H9 (cell line): Measurements from ENCODE around the gene ITSN1. TPM values are rescaled to one million over a fixed set of nuclear protein-coding genes. Genes with fewer than 3 reads are reported as not detected.

Experiments used
- DNase-seq: peaks from one replicate; pipeline ENCODE4 v3.0.0-alpha.2; 2017
- H2AFZ ChIP-seq: one replicate; pipeline ENCODE4 v1.6.1; 2013; ENCODE audit warnings: mild to moderate bottlenecking, low read length, control low read depth, moderate library complexity
- H2AK5ac ChIP-seq: 2 replicates; pipeline ENCODE4 v1.6.1; 2013; ENCODE audit warnings: low read length, control low read depth, mixed read lengths; ENCODE audit not compliant: insufficient read length
- H2BK120ac ChIP-seq: one replicate; pipeline ENCODE4 v1.6.1; 2013; ENCODE audit warnings: low read depth, mild to moderate bottlenecking, low read length, control low read depth, inconsistent platforms; ENCODE audit not compliant: poor library complexity, severe bottlenecking
- H2BK12ac ChIP-seq: 2 replicates; pipeline ENCODE4 v1.6.1; 2013; ENCODE audit warnings: low read length, control low read depth, mixed read lengths, low read depth; ENCODE audit not compliant: insufficient read length
- H2BK15ac ChIP-seq: 2 replicates; pipeline ENCODE4 v1.6.1; 2013; ENCODE audit warnings: low read depth, low read length, control low read depth
- H2BK20ac ChIP-seq: one replicate; pipeline ENCODE4 v1.6.1; 2013; ENCODE audit warnings: low read depth, mild to moderate bottlenecking, low read length, control low read depth, inconsistent platforms; ENCODE audit not compliant: poor library complexity, severe bottlenecking
- H2BK5ac ChIP-seq: 2 replicates; pipeline ENCODE4 v1.6.1; 2013; ENCODE audit warnings: low read length, control low read depth, mixed read lengths; ENCODE audit not compliant: insufficient read length
- H3K14ac ChIP-seq: 2 replicates; pipeline ENCODE4 v1.6.1; 2013; ENCODE audit warnings: low read length, control low read depth; ENCODE audit not compliant: insufficient read depth
- H3K18ac ChIP-seq: 2 replicates; pipeline ENCODE4 v1.6.1; 2013; ENCODE audit warnings: low read depth, mild to moderate bottlenecking, mixed read lengths, low read length, control low read depth; ENCODE audit not compliant: insufficient read length
- H3K23ac ChIP-seq: 2 replicates; pipeline ENCODE4 v1.6.1; 2013; ENCODE audit warnings: low read length, control low read depth, mixed read lengths, low read depth; ENCODE audit not compliant: insufficient read length
- H3K23me2 ChIP-seq: 2 replicates; pipeline ENCODE4 v1.6.1; 2013; ENCODE audit warnings: low read depth, mild to moderate bottlenecking, mixed read lengths, low read length, control low read depth; ENCODE audit not compliant: insufficient read length, poor library complexity, severe bottlenecking
- H3K27ac ChIP-seq: 2 replicates; pipeline ENCODE4 v1.5.1; 2013; ENCODE audit warnings: low read length, control low read depth, mixed read lengths, low read depth; ENCODE audit not compliant: insufficient read length
- H3K27me3 ChIP-seq: 2 replicates; pipeline ENCODE4 v1.6.1; 2013; ENCODE audit warnings: low read length, control low read depth, inconsistent platforms; ENCODE audit not compliant: insufficient read depth
- H3K4ac ChIP-seq: 2 replicates; pipeline ENCODE4 v1.6.1; 2013; ENCODE audit warnings: low read depth, mild to moderate bottlenecking, control low read depth, inconsistent platforms, low read length, moderate library complexity
- H3K4me1 ChIP-seq: 2 replicates; pipeline ENCODE4 v1.6.1; 2013; ENCODE audit warnings: low read length, control low read depth, inconsistent platforms; ENCODE audit not compliant: insufficient read depth
- H3K4me2 ChIP-seq: 2 replicates; pipeline ENCODE4 v1.6.1; 2013; ENCODE audit warnings: low read length, control low read depth, mixed read lengths; ENCODE audit not compliant: insufficient read length, insufficient read depth
- H3K56ac ChIP-seq: 2 replicates; pipeline ENCODE4 v1.6.1; 2013; ENCODE audit warnings: low read depth, mild to moderate bottlenecking, mixed read lengths, low read length, control low read depth; ENCODE audit not compliant: insufficient read length
- H3K79me1 ChIP-seq: 2 replicates; pipeline ENCODE4 v1.6.1; 2013; ENCODE audit warnings: low read depth, mild to moderate bottlenecking, moderate library complexity, low read length, control low read depth, inconsistent platforms; ENCODE audit not compliant: insufficient read depth, poor library complexity, severe bottlenecking
- H3K79me2 ChIP-seq: 2 replicates; pipeline ENCODE4 v1.6.1; 2013; ENCODE audit warnings: low read length, control low read depth, inconsistent platforms; ENCODE audit not compliant: insufficient read depth
- H3K9ac ChIP-seq: 2 replicates; pipeline ENCODE4 v1.6.1; 2013; ENCODE audit warnings: low read length, control low read depth, mixed read lengths; ENCODE audit not compliant: insufficient read length; ENCODE audit errors: extremely low read depth
- H3K9me3 ChIP-seq: one replicate; pipeline ENCODE4 v1.6.1; 2013; ENCODE audit warnings: low read depth, low read length, inconsistent platforms; ENCODE audit not compliant: control insufficient read depth
- H3T11ph ChIP-seq: one replicate; pipeline ENCODE4 v1.6.1; 2013; ENCODE audit warnings: mild to moderate bottlenecking, low read length, control low read depth, inconsistent platforms
- H4K20me1 ChIP-seq: one replicate; pipeline ENCODE4 v1.6.1; 2013; ENCODE audit not compliant: control insufficient read depth, insufficient read length, insufficient read depth
- H4K5ac ChIP-seq: 2 replicates; pipeline ENCODE4 v1.6.1; 2013; ENCODE audit warnings: low read depth, mild to moderate bottlenecking, mixed read lengths, low read length, control low read depth; ENCODE audit not compliant: insufficient read length
- H4K8ac ChIP-seq: replicated peaks from 2 replicates; pipeline ENCODE4 v1.6.1; 2013; ENCODE audit warnings: low read length, control low read depth, mixed read lengths, low read depth; ENCODE audit not compliant: insufficient read length
- H4K91ac ChIP-seq: 2 replicates; pipeline ENCODE4 v1.6.1; 2013; ENCODE audit warnings: low read depth, mild to moderate bottlenecking, moderate library complexity, mixed read lengths, low read length, control low read depth; ENCODE audit not compliant: insufficient read length
- H3K27ac Mint-ChIP-seq, 3 experiments: 2 replicates in 2 of 3; 3 replicates in 1 of 3; pipeline ENCODE4 v1.8.0; 2020 to 2021; ENCODE audit warnings: mixed read lengths in 3 of 3, mild to moderate bottlenecking in 1 of 3, moderate library complexity in 1 of 3
- H3K27me3 Mint-ChIP-seq: 2 replicates; pipeline ENCODE4 v1.8.0; 2021; ENCODE audit warnings: low read depth, mild to moderate bottlenecking, moderate library complexity, mixed read lengths
- H3K36me3 Mint-ChIP-seq, 3 experiments: 2 replicates in 2 of 3; 3 replicates in 1 of 3; pipeline ENCODE4 v1.8.0; 2020 to 2021; ENCODE audit warnings: low read depth in 3 of 3, mixed read lengths in 3 of 3; ENCODE audit not compliant: insufficient read depth in 1 of 3
- H3K4me1 Mint-ChIP-seq, 2 experiments: 2 replicates each; pipeline ENCODE4 v1.8.0; 2020; ENCODE audit warnings: mixed read lengths in 2 of 2
- H3K4me3 Mint-ChIP-seq, 2 experiments: 2 replicates in 1 of 2; 3 replicates in 1 of 2; pipeline ENCODE4 v1.8.0; 2020 to 2021; ENCODE audit warnings: mild to moderate bottlenecking in 2 of 2, mixed read lengths in 2 of 2, moderate library complexity in 1 of 2
- H3K9me3 Mint-ChIP-seq, 2 experiments: 2 replicates in 1 of 2; 3 replicates in 1 of 2; pipeline ENCODE4 v1.8.0; 2020; ENCODE audit warnings: mild to moderate bottlenecking in 2 of 2, mixed read lengths in 2 of 2, moderate library complexity in 1 of 2
- WGBS: extraction: QIAGEN DNeasy Blood & Tissue Kit; methylation state at CpG from one replicate; pipeline ENCODE4 v1.1.7; 2013; ENCODE audit warnings: missing lambda C conversion rate, low lambda C conversion rate, mixed read lengths; ENCODE audit not compliant: insufficient read length; ENCODE audit errors: extremely low coverage; 5-methylcytosine and 5-hydroxymethylcytosine counted together
- total RNA-seq: library from RNA; stranded (reverse); gene quantifications from 2 replicates; pipeline ENCODE4 v1.2.1, GENCODE V29; 2021
- TF ChIP-seq, protein P1 (sequence below): fragments of 200-600 bp; sonication (generic); conservative IDR thresholded peaks from 3 replicates; pipeline ENCODE4 v1.8.0; 2021; ENCODE audit warnings: antibody characterized with exemption, mild to moderate bottlenecking

Gene ITSN1
- total RNA-seq, 1 experiment from 2014 or later: 94.2 TPM

DNA sequence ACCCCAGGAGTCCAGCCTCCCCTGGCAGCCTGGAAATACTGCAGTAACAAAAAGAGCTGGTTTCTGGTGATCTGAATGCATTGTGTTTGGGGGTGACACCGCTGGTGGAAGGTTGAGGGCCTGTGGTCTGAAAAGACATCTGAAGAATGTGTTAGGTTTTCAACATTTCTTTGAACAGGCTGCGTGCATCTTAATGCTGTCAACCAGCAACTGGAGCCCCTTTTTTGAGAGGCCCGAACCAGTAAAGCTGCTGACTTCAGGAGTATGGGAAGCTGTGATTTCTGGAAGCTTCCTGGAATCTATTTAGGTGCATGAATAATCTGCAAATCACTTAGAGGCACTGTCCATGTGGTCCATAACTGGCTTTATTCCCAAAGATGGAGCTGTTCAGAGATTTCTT, 256.3 kb downstream of the ITSN1 start:
- Histone ChIP-seq H2AK5ac (no peak overlapping the region), H3K56ac (no peak overlapping the region), H2BK15ac (no peak overlapping the region)

More for the DNA sequence above, 256.3 kb downstream of the ITSN1 start:
- H3K27ac Mint-ChIP-seq: no peak overlapping the region
- H3K4me3 Mint-ChIP-seq: no peak overlapping the region
- Histone ChIP-seq H3K14ac (no peak overlapping the region), H3K18ac (no peak overlapping the region), H2BK20ac (no peak overlapping the region), H3K4me1 (no peaks in the 10 kb centered on the region; the same call in 1 of the 2 replicates), H3K9ac (no peak overlapping the region), H2BK5ac (no peak overlapping the region), H2AFZ (no peak overlapping the region), H3K27me3 (no peaks in the 10 kb centered on the region), H3K79me2 (no peaks in the 10 kb centered on the region), H3K23me2 (no peaks in the 10 kb centered on the region), H2BK12ac (no peak overlapping the region), H4K5ac (no peak overlapping the region), H3K4ac (no peak overlapping the region), H2BK120ac (no peak overlapping the region), H3K23ac (no peak overlapping the region), H4K8ac (no peak overlapping the region), H4K91ac (no peak overlapping the region), H3K79me1 (no peaks in the 10 kb centered on the region), H4K20me1 (peaks cover 3% of the 10 kb centered on the region), H3K27ac (no peak overlapping the region), H3K9me3 (no peaks in the 10 kb centered on the region), H3K4me2 (no peak overlapping the region), H3T11ph (no peak overlapping the region)
- H3K9me3 Mint-ChIP-seq: peaks cover 2 to 10% of the 10 kb centered on the region in 2 experiments; a peak in 2 of 5 replicates
- H3K4me1 Mint-ChIP-seq: peaks cover 18 to 20% of the 10 kb centered on the region in 2 experiments
- H3K36me3 Mint-ChIP-seq: peaks cover 10 to 20% (median 17%) of the 10 kb centered on the region in 3 experiments; a peak in 6 of 7 replicates
- no CpG with 5 or more reads among the region's 3 CpGs for WGBS
- no peak for DNase-seq
- TF ChIP-seq, protein P1, sequence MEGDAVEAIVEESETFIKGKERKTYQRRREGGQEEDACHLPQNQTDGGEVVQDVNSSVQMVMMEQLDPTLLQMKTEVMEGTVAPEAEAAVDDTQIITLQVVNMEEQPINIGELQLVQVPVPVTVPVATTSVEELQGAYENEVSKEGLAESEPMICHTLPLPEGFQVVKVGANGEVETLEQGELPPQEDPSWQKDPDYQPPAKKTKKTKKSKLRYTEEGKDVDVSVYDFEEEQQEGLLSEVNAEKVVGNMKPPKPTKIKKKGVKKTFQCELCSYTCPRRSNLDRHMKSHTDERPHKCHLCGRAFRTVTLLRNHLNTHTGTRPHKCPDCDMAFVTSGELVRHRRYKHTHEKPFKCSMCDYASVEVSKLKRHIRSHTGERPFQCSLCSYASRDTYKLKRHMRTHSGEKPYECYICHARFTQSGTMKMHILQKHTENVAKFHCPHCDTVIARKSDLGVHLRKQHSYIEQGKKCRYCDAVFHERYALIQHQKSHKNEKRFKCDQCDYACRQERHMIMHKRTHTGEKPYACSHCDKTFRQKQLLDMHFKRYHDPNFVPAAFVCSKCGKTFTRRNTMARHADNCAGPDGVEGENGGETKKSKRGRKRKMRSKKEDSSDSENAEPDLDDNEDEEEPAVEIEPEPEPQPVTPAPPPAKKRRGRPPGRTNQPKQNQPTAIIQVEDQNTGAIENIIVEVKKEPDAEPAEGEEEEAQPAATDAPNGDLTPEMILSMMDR: no peak
- peaks cover 3% of the 10 kb centered on the region for H3K27me3 Mint-ChIP-seq
